GM12878 (cell line): Measurements from ENCODE around the gene F2. TPM values are rescaled to one million over a fixed set of nuclear protein-coding genes. Genes with fewer than 3 reads are reported as not detected.
A peak's percentile ranks its signal among the peaks of the same experiment; 100 is the strongest.

Experiments
- CHD4 ChIP-seq: fragments of 200-600 bp; sonication (generic); IDR thresholded peaks from 2 replicates; pipeline ENCODE4 v1.6.1; 2016; ENCODE audit warnings: mild to moderate bottlenecking
- HDAC6 ChIP-seq: fragments of 200-600 bp; sonication (generic); IDR thresholded peaks from one replicate; pipeline ENCODE4 v1.8.0; 2017; ENCODE audit warnings: antibody characterized with exemption; ENCODE audit not compliant: unreplicated experiment
- KAT2A ChIP-seq: conservative IDR thresholded peaks from 2 replicates; pipeline ENCODE4 v1.6.1; 2011; ENCODE audit warnings: low read depth, low read length; ENCODE audit not compliant: control insufficient read depth
- MEF2A ChIP-seq: IDR thresholded peaks from 2 replicates; pipeline ENCODE4 v1.6.1; 2011; ENCODE audit warnings: low read depth, mild to moderate bottlenecking, low read length, moderate library complexity; ENCODE audit not compliant: insufficient read depth
- MTA3 ChIP-seq: IDR thresholded peaks from 2 replicates; pipeline ENCODE4 v1.6.1; 2012; ENCODE audit warnings: low read length, inconsistent platforms, borderline replicate concordance
- NBN ChIP-seq: fragments of 450-650 bp; IDR thresholded peaks from 2 replicates; pipeline ENCODE4 v1.6.1; 2016
- PAX8 ChIP-seq: fragments of 450-650 bp; IDR thresholded peaks from 2 replicates; pipeline ENCODE4 v1.6.1; 2017; ENCODE audit warnings: mild to moderate bottlenecking, moderate library complexity
- PBX3 ChIP-seq: IDR thresholded peaks from 2 replicates; pipeline ENCODE4 v1.6.1; 2011; ENCODE audit warnings: mild to moderate bottlenecking, low read depth, low read length, moderate library complexity; ENCODE audit not compliant: insufficient replicate concordance
- RB1 ChIP-seq: fragments of 450-650 bp; formaldehyde crosslinking; IDR thresholded peaks from 2 replicates; pipeline ENCODE4 v1.6.1; 2017; ENCODE audit warnings: mild to moderate bottlenecking, borderline replicate concordance
- REST ChIP-seq: IDR thresholded peaks from 2 replicates; pipeline ENCODE4 v1.6.1; 2012; ENCODE audit warnings: mild to moderate bottlenecking, low read depth, low read length
- RFX5 ChIP-seq: IDR thresholded peaks from 2 replicates; pipeline ENCODE4 v1.6.1; 2011; ENCODE audit warnings: low read depth, low read length, improper control_type of control experiment
- SREBF2 ChIP-seq: IDR thresholded peaks from 2 replicates; pipeline ENCODE4 v1.6.1; 2012; ENCODE audit warnings: mild to moderate bottlenecking, low read length
- TAF1 ChIP-seq: IDR thresholded peaks from 2 replicates; pipeline ENCODE4 v1.6.1; 2011; ENCODE audit warnings: mild to moderate bottlenecking, low read depth, low read length, borderline replicate concordance
- ZNF217 ChIP-seq: fragments of 450-650 bp; IDR thresholded peaks from 2 replicates; pipeline ENCODE4 v1.6.1; 2017; ENCODE audit warnings: antibody characterized with exemption, mild to moderate bottlenecking
- ZNF687 ChIP-seq: fragments of 450-650 bp; IDR thresholded peaks from 2 replicates; pipeline ENCODE4 v1.6.1; 2017; ENCODE audit warnings: mild to moderate bottlenecking, moderate library complexity
- polyA plus RNA-seq, 11 experiments: library from polyadenylated mRNA; depleted of rRNA in 4 of 11; unstranded in 6 of 11; stranded (reverse) in 5 of 11; fragments of >200 nt; fragmentation: Nextera tagmentation in 4 of 11; fragmentation: Illumina TruSeq in 1 of 11; extraction: Ambion mirVana in 4 of 11; extraction: Trizol in 1 of 11; gene quantifications; 1 replicate in 1 of 11; 2 replicates in 10 of 11; pipeline versions ENCODE4 v1.2.1 to v1.2.3, GENCODE V29; 2011 to 2016; ENCODE audit warnings: inconsistent platforms in 2 of 11, missing spikeins in 2 of 11, low read depth in 1 of 11
- total RNA-seq, 4 experiments: library from RNA; depleted of rRNA in 3 of 4; stranded (reverse); fragments of >200 nt in 3 of 4; fragmentation: Illumina TruSeq in 1 of 4; extraction: Trizol in 1 of 4; gene quantifications; 2 replicates each; pipeline versions ENCODE4 v1.2.1 to v1.2.3, GENCODE V29; 2013 to 2021
- TF ChIP-seq, protein P1 (sequence below): fragments of 450-650 bp; IDR thresholded peaks from 2 replicates; pipeline ENCODE4 v1.6.1; 2018; ENCODE audit warnings: borderline replicate concordance, mild to moderate bottlenecking; ENCODE audit not compliant: partially characterized antibody
- TF ChIP-seq, protein P2 (sequence below): fragments of 450-650 bp; IDR thresholded peaks from 2 replicates; pipeline ENCODE4 v1.6.1; 2014; ENCODE audit warnings: mild to moderate bottlenecking

Gene F2
- total and polyA plus RNA-seq, 10 of the 15 experiments (the other 5 are each of a cell fraction or from before 2014, with no cell fraction given): 0.23 to 0.72 TPM; not detected in 8

DNA sequence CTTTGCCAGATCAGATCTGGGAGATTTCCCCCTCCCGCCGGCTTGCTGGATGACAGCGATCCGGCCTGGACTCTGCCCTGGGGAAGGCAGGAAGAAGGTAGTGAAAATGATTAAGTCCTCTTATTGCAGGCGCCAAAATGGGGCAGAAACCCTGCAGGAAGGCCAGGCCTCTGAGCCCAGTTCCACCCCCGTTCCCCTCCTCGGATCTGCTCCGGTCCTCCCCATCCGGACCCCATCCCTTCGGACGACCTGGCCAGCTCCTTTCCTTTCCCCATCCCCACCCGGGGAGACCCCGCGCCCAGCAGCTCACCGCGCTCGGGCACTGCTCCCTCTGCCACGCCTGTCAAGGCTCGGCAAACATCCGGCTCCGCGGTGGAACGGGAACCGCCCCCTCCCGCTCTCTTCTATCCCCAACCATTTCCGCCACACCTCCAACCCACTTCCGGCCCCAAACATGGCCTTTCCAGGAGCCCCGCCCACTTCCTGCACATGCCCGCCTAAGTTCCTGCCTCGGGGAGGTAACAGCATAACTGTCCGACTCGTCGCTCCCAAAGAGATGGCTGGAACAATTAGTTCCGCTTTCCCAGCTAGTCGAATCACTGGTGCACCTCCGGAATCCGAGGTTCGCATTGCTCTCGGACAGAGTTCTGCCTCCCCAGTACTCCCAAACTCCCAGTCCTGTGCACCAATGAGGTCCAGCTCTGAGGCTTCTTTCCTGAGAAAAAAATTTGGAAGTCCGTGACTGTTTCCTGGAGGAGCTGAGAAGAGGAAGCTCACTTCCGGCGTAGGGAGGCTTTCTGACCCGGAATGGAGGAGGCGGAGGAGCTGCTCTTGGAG lies 18.6 kb upstream of the F2 start, which contains the start of the genes ARHGAP1 and ZNF408 (continued):
- no peak for TF ChIP-seq ZNF687
- TF ChIP-seq TAF1: peak; percentile 78
- TF ChIP-seq RB1: peak; percentile 92; the same call in 1 of the 2 replicates
- TF ChIP-seq MEF2A: peak; percentile 29; the same call in 1 of the 2 replicates
- TF ChIP-seq, protein P1, sequence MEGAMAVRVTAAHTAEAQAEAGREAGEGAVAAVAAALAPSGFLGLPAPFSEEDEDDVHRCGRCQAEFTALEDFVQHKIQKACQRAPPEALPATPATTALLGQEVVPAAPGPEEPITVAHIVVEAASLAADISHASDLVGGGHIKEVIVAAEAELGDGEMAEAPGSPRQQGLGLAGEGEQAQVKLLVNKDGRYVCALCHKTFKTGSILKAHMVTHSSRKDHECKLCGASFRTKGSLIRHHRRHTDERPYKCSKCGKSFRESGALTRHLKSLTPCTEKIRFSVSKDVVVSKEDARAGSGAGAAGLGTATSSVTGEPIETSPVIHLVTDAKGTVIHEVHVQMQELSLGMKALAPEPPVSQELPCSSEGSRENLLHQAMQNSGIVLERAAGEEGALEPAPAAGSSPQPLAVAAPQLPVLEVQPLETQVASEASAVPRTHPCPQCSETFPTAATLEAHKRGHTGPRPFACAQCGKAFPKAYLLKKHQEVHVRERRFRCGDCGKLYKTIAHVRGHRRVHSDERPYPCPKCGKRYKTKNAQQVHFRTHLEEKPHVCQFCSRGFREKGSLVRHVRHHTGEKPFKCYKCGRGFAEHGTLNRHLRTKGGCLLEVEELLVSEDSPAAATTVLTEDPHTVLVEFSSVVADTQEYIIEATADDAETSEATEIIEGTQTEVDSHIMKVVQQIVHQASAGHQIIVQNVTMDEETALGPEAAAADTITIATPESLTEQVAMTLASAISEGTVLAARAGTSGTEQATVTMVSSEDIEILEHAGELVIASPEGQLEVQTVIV: peak; percentile 81
- TF ChIP-seq CHD4: no peak
- TF ChIP-seq, protein P2, sequence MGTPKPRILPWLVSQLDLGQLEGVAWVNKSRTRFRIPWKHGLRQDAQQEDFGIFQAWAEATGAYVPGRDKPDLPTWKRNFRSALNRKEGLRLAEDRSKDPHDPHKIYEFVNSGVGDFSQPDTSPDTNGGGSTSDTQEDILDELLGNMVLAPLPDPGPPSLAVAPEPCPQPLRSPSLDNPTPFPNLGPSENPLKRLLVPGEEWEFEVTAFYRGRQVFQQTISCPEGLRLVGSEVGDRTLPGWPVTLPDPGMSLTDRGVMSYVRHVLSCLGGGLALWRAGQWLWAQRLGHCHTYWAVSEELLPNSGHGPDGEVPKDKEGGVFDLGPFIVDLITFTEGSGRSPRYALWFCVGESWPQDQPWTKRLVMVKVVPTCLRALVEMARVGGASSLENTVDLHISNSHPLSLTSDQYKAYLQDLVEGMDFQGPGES: peak; percentile 69
- peak; percentile 60 for TF ChIP-seq PBX3
- TF ChIP-seq PAX8: peak; percentile 77
- TF ChIP-seq ZNF217: peak; percentile 38; the same call in 1 of the 2 replicates
- peak; percentile 99 for TF ChIP-seq NBN
- TF ChIP-seq RFX5: no peak
- no peak for TF ChIP-seq HDAC6
- 0 out of 2 replicates have a peak, but pooled peaks have one; percentile 28 for TF ChIP-seq REST
- no peak; the same call in 1 of the 2 replicates for TF ChIP-seq MTA3
- TF ChIP-seq KAT2A: no peak
- TF ChIP-seq SREBF2: no peak
